Heart right ventricle (tissue), 16 donors: ENCODE results near the gene NOSIP. TPM values are rescaled to one million over a fixed set of nuclear protein-coding genes. Genes with fewer than 3 reads are reported as not detected.

Experiments used
- ATAC-seq, 8 donors: fragments of 200-7000 bp; cut with Tn5 transposase; one replicate each; pipeline ENCODE4 v1.9.1; 2020; ENCODE audit warnings: mild to moderate bottlenecking in 8 of 8, moderate library complexity in 8 of 8, moderate number of reproducible peaks in 1 of 8
- DNase-seq, 2 donors: peaks; one replicate each; pipeline ENCODE4 v3.0.0-alpha.2; 2020
- H3K27ac ChIP-seq, 10 donors: fragments of 200-600 bp; sonication (generic) in 2 of 10; one replicate each; pipeline versions ENCODE4 v1.5.0 to v1.8.0; 2020 to 2022; ENCODE audit warnings: mild to moderate bottlenecking in 3 of 10
- H3K27me3 ChIP-seq, 7 donors: fragments of 200-600 bp; one replicate each; pipeline ENCODE4 v1.8.0; 2021 to 2022; ENCODE audit warnings: mild to moderate bottlenecking in 2 of 7
- H3K36me3 ChIP-seq, 9 donors: fragments of 200-600 bp; sonication (generic) in 1 of 9; one replicate each; pipeline versions ENCODE4 v1.5.0 to v1.8.0; 2020 to 2022; ENCODE audit warnings: mild to moderate bottlenecking in 2 of 9
- H3K4me1 ChIP-seq, 9 donors: fragments of 200-600 bp; sonication (generic) in 1 of 9; one replicate each; pipeline versions ENCODE4 v1.5.0 to v1.8.0; 2020 to 2022; ENCODE audit warnings: mild to moderate bottlenecking in 4 of 9
- H3K4me3 ChIP-seq, 10 donors: fragments of 200-600 bp; sonication (generic) in 2 of 10; one replicate each; pipeline versions ENCODE4 v1.5.0 to v1.8.0; 2020 to 2022; ENCODE audit warnings: mild to moderate bottlenecking in 7 of 10, moderate library complexity in 2 of 10
- H3K9me3 ChIP-seq, 11 donors: fragments of 200-600 bp in 10 of 11; sonication (generic) in 2 of 11; one replicate each; pipeline versions ENCODE4 v1.5.0 to v1.8.0; 2013 to 2022; ENCODE audit warnings: mild to moderate bottlenecking in 2 of 11, control low read depth in 1 of 11, moderate library complexity in 1 of 11
- WGBS, 2 donors: extraction: QIAGEN DNeasy Blood & Tissue Kit; methylation state at CpG; one replicate each; pipeline ENCODE4 v1.1.7; 2013; ENCODE audit warnings: inconsistent platforms in 1 of 2; 5-methylcytosine and 5-hydroxymethylcytosine counted together
- intact Hi-C, 10 donors: fragments of 100-400 bp; cut with DNase I; formaldehyde crosslinking; loops; one replicate each; pipeline versions ENCODE4 v1.11.1 to v1.14.2; 2022
- polyA plus RNA-seq, 2 donors: library from polyadenylated mRNA; stranded (reverse); fragments of 200-250 nt; gene quantifications; one replicate each; pipeline ENCODE4 v1.2.3, GENCODE V29; 2013
- total RNA-seq, 10 donors: library from RNA; stranded (reverse); fragmentation: NEBNext Ultra II Directional in 3 of 10; extraction: Animal tissue kit (Norgen Biotek cat#: 25700) in 3 of 10; gene quantifications; one replicate each; pipeline versions ENCODE4 v1.2.1 to v1.2.4, GENCODE V29; 2021 to 2023
- TF ChIP-seq, protein P1 (sequence below), 9 donors: fragments of 200-600 bp; sonication (generic) in 2 of 9; IDR thresholded peaks; one replicate each; pipeline versions ENCODE4 v1.5.0 to v1.8.0; 2021 to 2022; ENCODE audit warnings: antibody characterized with exemption in 9 of 9, mild to moderate bottlenecking in 5 of 9, moderate library complexity in 1 of 9
- donor health status: Arrhythmogenic right ventricular cardiomyopathy.
- donor health status: ischemic (EF 13 %, LVEDD 7.1; RV severe dilation, severe dysfunction).
- donor health status: healthy with polysubstance abuse.
- donor health status: DM: no; HTN: yes; CAD: no.
- donor health status: DM: no; HTN: no; CAD: no.
- donor health status: ischemic (EF 25% LVEDD 6.9; RV normal size, moderate dysfunction).
- donor health status: ischemic (EF 25% LVEDD 5.7; RV mildly dilated, moderate dysfunction).
- donor health status: healthy.
- donor health status: DM: yes; HTN: yes; CAD: no.
- donor health status: Ischemic cardiomyopathy.
- donor health status: ischemic (EF 35%, LVEDD 5.7; RV mildly dilated, moderate dysfunction).
- donor health status: nonischemic (EF 11% LVEDD 7.7; RV severe dilation, severe dysfunction).
- donor health status: DM: yes; HTN: yes; CAD: no.
- donor health status: PGD.
- donor health status: ischemic (EF 29% LVEDD 5.4; RV normal size, mild dysfunction).
- donor health status: nonischemic (EF 23%, LVEDD 6.1; RV moderate dilation, normal function).

Gene NOSIP
- total and polyA plus RNA-seq, 12 donors, result 38.0 to 120 (median 46.6) TPM

GRCh38 chr19:49530708-49531107 is 49.6 kb downstream of the NOSIP start:
- DNase-seq, result no peak
- TF ChIP-seq, protein P1, sequence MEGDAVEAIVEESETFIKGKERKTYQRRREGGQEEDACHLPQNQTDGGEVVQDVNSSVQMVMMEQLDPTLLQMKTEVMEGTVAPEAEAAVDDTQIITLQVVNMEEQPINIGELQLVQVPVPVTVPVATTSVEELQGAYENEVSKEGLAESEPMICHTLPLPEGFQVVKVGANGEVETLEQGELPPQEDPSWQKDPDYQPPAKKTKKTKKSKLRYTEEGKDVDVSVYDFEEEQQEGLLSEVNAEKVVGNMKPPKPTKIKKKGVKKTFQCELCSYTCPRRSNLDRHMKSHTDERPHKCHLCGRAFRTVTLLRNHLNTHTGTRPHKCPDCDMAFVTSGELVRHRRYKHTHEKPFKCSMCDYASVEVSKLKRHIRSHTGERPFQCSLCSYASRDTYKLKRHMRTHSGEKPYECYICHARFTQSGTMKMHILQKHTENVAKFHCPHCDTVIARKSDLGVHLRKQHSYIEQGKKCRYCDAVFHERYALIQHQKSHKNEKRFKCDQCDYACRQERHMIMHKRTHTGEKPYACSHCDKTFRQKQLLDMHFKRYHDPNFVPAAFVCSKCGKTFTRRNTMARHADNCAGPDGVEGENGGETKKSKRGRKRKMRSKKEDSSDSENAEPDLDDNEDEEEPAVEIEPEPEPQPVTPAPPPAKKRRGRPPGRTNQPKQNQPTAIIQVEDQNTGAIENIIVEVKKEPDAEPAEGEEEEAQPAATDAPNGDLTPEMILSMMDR (IDR thresholded peaks at IDR 0.05), result no peak
- Histone ChIP-seq H3K36me3 (peaks cover 0 to 72% (median 0%) of the 10 kb centered on the region in 9 donors), H3K9me3 (no peaks in the 10 kb centered on the region), H3K4me1 (peaks cover 0 to 42% (median 19%) of the 10 kb centered on the region in 9 donors), H3K27me3 (no peaks in the 10 kb centered on the region), H3K4me3 (no peak overlapping the region), H3K27ac (no peak overlapping the region)
- intact Hi-C loops, result no loop called here
- WGBS, 2 donors, result 94 to 95% methylated on average over 7 of the region's 7 CpGs
- no peak for ATAC-seq

GRCh38 chr19:49528211-49528771 is 52.1 kb downstream of the NOSIP start:
- H3K27ac ChIP-seq, result peak overlapping the region in 8 of 10 donors; percentile 31 to 80 (median 57)
- DNase-seq, result peak; percentile 29 to 31
- H3K9me3 ChIP-seq, result no peaks in the 10 kb centered on the region
- H3K4me1 ChIP-seq, result peaks cover 0 to 25% (median 8%) of the 10 kb centered on the region in 9 donors
- H3K36me3 ChIP-seq, result peaks cover 0 to 71% (median 0%) of the 10 kb centered on the region in 9 donors
- H3K4me3 ChIP-seq, result peak overlapping the region; percentile 16 to 64 (median 56)
- ATAC-seq, result peak in 6 of 8 donors; percentile 7 to 24 (median 15)
- no peaks in the 10 kb centered on the region for H3K27me3 ChIP-seq
- TF ChIP-seq, protein P1 (IDR thresholded peaks at IDR 0.05), result no peak
- 38 to 43% methylated on average over 25 of the region's 25 CpGs for WGBS, 2 donors
- intact Hi-C loops, result no loop called here

DNA sequence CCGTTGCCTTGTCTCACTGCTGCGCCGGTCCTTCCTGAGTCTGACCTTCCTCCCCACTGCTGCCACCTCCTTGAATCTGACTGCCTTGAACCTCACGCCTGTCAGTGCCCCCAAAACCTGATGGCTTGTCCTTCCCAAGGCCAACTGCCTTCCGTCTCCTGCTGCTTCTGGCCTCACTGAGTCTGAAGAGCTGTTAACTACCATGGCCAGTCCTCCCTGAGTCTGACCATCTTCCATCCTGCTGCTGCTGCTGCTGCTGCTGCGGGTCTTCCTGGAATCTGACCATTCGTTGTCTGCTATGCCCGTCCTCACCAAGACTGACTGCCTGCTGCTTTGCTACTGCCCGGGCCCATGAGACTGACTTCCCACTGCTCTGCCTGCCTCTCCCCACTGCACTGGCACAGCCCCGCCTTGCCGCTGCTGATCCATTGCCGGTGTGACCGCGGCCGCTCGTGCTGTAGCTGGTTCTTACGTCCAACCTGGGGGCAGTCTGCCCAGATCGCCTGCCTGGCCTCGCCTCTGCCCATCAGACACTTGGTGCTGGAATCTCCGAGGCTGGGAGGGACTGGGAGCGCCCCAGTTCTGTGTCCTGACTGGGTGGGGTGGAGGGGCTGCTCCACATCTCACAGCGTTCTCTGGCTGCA is 55.4 kb downstream of the NOSIP start:
- Histone ChIP-seq H3K9me3 (no peaks in the 10 kb centered on the region), H3K27me3 (no peaks in the 10 kb centered on the region), H3K36me3 (peaks cover 0 to 67% (median 0%) of the 10 kb centered on the region in 9 donors), H3K4me1 (peaks cover 0 to 24% (median 4%) of the 10 kb centered on the region in 9 donors), H3K27ac (no peak overlapping the region), H3K4me3 (no peak overlapping the region)
- intact Hi-C loops, result no loop called here
- TF ChIP-seq, protein P1 (IDR thresholded peaks at IDR 0.05), result no peak
- WGBS, 2 donors, result 87 to 90% methylated on average over 22 of the region's 22 CpGs
- ATAC-seq (no peak), DNase-seq (no peak)

- no peaks in the 10 kb centered on the region for H3K9me3 ChIP-seq
- TF ChIP-seq, protein P1 (IDR thresholded peaks at IDR 0.05), result no peak
- WGBS, 2 donors, result 75 to 83% methylated on average over 13 of the region's 13 CpGs
- peak in 1 of 2 donors; percentile 34 for DNase-seq
- peaks cover 0 to 27% (median 0%) of the 10 kb centered on the region in 9 donors for H3K4me1 ChIP-seq
- no peaks in the 10 kb centered on the region for H3K27me3 ChIP-seq
- H3K4me3 ChIP-seq, result no peak overlapping the region
- H3K36me3 ChIP-seq, result peaks cover 0 to 65% (median 0%) of the 10 kb centered on the region in 9 donors
- peak; percentile 29 to 62 (median 44) for ATAC-seq
- intact Hi-C loops, result no loop called here
- peak overlapping the region in 1 of 10 donors; percentile 59 for H3K27ac ChIP-seq
Observed at GRCh38 chr19:49520705-49521319, 59.5 kb downstream of the NOSIP start.
